H1 (cell line): ENCODE measurements around the gene ZFP1.

Experiments used
- ATF2 ChIP-seq: IDR thresholded peaks from 2 replicates; pipeline ENCODE4 v1.6.1; 2012; ENCODE audit warnings: low read length, inconsistent platforms
- CBX5 ChIP-seq: fragments of 300-800, 300-1000 bp; sonication (generic); IDR thresholded peaks from 2 replicates; pipeline ENCODE4 v1.7.1; 2016; ENCODE audit warnings: antibody characterized with exemption, low read length, low read depth
- CTCF ChIP-seq, 3 experiments: IDR thresholded peaks; 1 replicate in 2 of 3; 2 replicates in 1 of 3; pipeline versions ENCODE4 v1.5.1 to v1.6.1; 2011; ENCODE audit warnings: low read length in 3 of 3, mild to moderate bottlenecking in 3 of 3, inconsistent platforms in 2 of 3, low read depth in 1 of 3, moderate library complexity in 1 of 3; ENCODE audit not compliant: insufficient read depth in 1 of 3; ENCODE audit errors: control extremely low read depth in 1 of 3
- KDM4A ChIP-seq: IDR thresholded peaks from one replicate; pipeline ENCODE4 v1.7.1; 2012; ENCODE audit warnings: low read depth, mild to moderate bottlenecking, moderate library complexity, low read length, inconsistent platforms; ENCODE audit not compliant: severe bottlenecking
- POLR2A ChIP-seq, 2 experiments: IDR thresholded peaks; 1 replicate in 1 of 2; 2 replicates in 1 of 2; pipeline ENCODE4 v1.6.1; 2011; ENCODE audit warnings: low read depth in 2 of 2, low read length in 2 of 2, mild to moderate bottlenecking in 2 of 2; ENCODE audit errors: control extremely low read depth in 1 of 2
- SRF ChIP-seq: IDR thresholded peaks from 2 replicates; pipeline ENCODE4 v1.6.1; 2011; ENCODE audit warnings: mild to moderate bottlenecking, low read depth, low read length, moderate library complexity
- TAF1 ChIP-seq: IDR thresholded peaks from 2 replicates; pipeline ENCODE4 v1.6.1; 2011; ENCODE audit warnings: mild to moderate bottlenecking, low read depth, low read length

GRCh38 chr16:75120253-75120652, 28.1 kb upstream of the ZFP1 start:
- TF ChIP-seq SRF (no peak), CTCF (IDR thresholded peaks at IDR 0.05; ENCODE audit: control extremely low read depth in 1 of 3, insufficient read depth in 1 of 3, low read depth in 1 of 3, low read length in 3 of 3) (no peak), ATF2 (no peak), TAF1 (no peak), POLR2A (IDR thresholded peaks at IDR 0.05; ENCODE audit: control extremely low read depth in 1 of 2, low read depth in 2 of 2, low read length in 2 of 2) (no peak), CBX5 (no peak), KDM4A (no peak)
